Measurements from ENCODE around the gene ZNF91. TPM values are rescaled to one million over a fixed set of nuclear protein-coding genes. Genes with fewer than 3 reads are reported as not detected.
"Not testable (repeated sequence)": the region's sequence is repeated elsewhere in the genome, so short reads cannot be mapped to it uniquely, and the experiment has no call there.

ZNF91 gene
- total RNA-seq, 1 donor from 2014 or later = 16.2 TPM

DNA sequence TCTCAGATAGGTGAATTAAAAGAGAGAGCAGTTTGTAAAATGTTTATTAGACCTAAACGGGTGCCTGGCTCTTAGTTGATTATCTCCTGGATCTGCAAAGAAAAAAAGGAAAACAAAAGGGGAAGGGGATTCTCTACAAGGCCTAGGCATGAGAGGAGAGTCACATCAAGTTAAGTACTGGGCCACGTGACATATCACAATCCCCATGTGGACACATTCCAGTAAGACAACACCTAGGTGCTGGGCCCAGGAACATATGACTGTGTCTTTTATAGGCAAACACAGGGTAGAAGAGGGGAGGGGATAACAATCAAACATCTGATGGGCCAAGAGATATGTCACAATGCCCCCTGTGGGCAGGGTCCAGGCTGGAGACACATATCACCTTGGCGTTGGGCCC is 4.2 kb upstream of the ZNF91 start:
- DNase-seq (ENCODE audit: low spot score) = no peak
- no peak for ATAC-seq

DNA sequence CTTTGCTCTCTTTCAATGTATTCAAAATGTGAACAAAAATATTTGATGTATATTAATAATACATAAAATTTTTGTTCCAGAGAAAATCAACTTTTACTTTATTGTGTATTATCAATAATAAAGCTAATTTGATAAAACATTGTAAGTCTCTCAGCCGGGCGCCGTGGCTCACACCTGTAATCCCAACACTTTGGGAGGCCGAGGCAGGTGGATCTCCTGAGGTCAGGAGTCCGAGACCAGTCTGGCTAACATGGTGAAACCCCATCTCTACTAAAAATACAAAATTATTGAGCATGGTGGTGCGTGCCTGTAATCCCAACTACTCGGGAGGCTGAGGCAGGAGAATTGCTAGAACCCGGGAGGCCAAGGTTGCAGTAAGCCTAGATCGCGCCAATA is 449 bp upstream of the ZNF91 start:
- not testable (repeated sequence) for DNase-seq (ENCODE audit: low spot score); ATAC-seq

- peak; percentile 48 for DNase-seq (ENCODE audit: low spot score)
- ATAC-seq = peak; percentile 35
These were observed 760 bp downstream of the ZNF91 start for GRCh38 chr19:23394511-23394910.

GRCh38 chr19:23393121-23393520 is 2.1 kb downstream of the ZNF91 start:
- ATAC-seq = no peak
- DNase-seq (ENCODE audit: low spot score) = no peak

GRCh38 chr19:23391236-23391635 is 4.0 kb downstream of the ZNF91 start:
- DNase-seq (ENCODE audit: low spot score) (no peak), ATAC-seq (no peak)

DNA sequence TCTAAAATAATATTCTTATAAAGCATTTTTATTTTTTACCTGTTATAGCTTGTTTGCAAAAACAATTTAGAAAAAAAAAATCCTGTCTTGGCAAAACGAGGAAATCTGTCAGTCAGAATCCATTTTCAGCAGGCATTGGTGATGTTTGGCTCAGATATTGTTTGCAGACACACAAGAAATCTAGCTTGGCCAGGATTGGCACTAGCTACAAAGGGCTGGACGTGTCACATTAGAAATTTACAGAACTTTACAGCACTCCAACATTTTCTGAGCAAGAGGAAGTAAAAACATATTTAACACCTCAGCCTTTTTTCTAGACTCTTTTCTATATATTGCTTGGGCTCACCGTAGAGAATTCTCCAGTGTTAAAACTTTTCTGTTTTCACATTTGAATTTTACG is 9.9 kb downstream of the ZNF91 start:
- no peak for ATAC-seq
- no peak for DNase-seq (ENCODE audit: low spot score)

DNA sequence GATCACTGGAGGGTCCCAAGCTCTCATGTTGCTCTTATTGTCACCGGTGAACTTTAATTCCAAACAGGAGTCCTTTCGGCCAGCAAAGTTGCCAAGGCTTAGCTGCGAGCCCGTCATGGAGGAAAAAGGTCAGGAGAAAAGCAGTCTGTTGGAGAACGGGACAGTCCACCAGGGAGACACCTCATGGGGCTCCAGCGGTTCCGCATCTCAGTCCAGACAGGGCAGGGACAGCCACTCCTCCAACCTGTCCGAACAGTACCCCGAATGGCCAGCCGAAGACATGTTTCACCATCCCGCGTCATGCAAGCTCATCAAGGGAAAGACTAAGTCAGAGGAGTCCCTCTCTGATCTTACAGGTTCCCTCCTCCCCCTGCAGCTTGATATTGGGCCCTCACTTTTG is 10.4 kb downstream of the ZNF91 start:
- ATAC-seq (no peak), DNase-seq (ENCODE audit: low spot score) (no peak)

GRCh38 chr19:23384166-23384565 is 11.1 kb downstream of the ZNF91 start:
- ATAC-seq (no peak), DNase-seq (ENCODE audit: low spot score) (no peak)

GRCh38 chr19:23382955-23383354 is 12.3 kb downstream of the ZNF91 start:
- DNase-seq (ENCODE audit: low spot score) (no peak), ATAC-seq (no peak)

GRCh38 chr19:23381114-23381513 is 14.2 kb downstream of the ZNF91 start:
- DNase-seq (ENCODE audit: low spot score) (no peak), ATAC-seq (no peak)

- DNase-seq (ENCODE audit: low spot score); ATAC-seq: not testable (repeated sequence)
These were observed 15.6 kb downstream of the ZNF91 start for GRCh38 chr19:23379671-23380070.

GRCh38 chr19:23378948-23379347 is 16.3 kb downstream of the ZNF91 start:
- ATAC-seq (no peak), DNase-seq (ENCODE audit: low spot score) (no peak)

GRCh38 chr19:23377276-23377675 is 18.0 kb downstream of the ZNF91 start:
- DNase-seq (ENCODE audit: low spot score) = no peak

DNA sequence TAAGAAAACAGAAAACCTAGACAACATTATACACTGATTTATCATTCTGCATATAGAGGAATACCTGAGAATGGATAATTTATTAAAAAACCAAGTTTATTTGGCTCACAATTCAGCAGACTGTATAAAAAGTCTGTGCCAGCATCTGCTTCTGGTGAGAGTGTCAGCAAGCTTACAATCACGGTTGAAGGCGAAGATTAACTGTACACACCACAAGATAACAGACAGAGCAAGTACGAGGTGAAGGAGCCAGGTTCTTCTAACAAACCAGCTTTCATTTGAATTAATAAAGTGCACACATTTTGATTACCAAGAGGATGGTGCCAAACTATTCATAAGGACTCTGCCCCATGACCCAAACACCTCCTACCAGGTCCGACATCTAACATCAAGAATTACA is 28.8 kb downstream of the ZNF91 start:
- ATAC-seq = no peak
- DNase-seq (ENCODE audit: low spot score) = no peak

More at GRCh38 chr19:23377276-23377675, 18.0 kb downstream of the ZNF91 start:
- ATAC-seq = no peak

GRCh38 chr19:23366031-23366430 is 29.2 kb downstream of the ZNF91 start:
- ATAC-seq; DNase-seq (ENCODE audit: low spot score): not testable (repeated sequence)

DNA sequence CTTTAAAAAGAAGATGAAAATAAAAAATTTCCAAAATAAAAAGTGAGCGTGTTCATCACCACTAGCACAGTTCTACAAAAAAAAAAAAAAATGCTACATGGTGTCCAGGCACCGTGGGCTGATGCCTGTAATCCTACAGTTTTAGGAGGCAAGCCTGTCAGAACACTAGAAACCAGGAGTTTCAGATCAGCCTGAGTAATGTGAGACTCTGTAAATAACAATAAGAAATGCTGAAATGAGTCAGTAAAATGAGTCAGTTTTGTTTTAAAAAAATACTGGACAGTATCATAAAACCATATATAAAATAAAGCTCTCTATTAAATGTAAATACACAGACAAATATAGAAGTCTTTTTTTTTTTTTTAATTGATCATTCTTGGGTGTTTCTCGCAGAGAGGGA is 30.0 kb downstream of the ZNF91 start:
- DNase-seq (ENCODE audit: low spot score) (no peak), ATAC-seq (no peak)

- not testable (repeated sequence) for ATAC-seq; DNase-seq (ENCODE audit: low spot score)
These were observed 33.4 kb downstream of the ZNF91 start for GRCh38 chr19:23361843-23362242.

GRCh38 chr19:23351806-23352205 is 43.5 kb downstream of the ZNF91 start:
- ATAC-seq = no peak
- no peak for DNase-seq (ENCODE audit: low spot score)

DNA sequence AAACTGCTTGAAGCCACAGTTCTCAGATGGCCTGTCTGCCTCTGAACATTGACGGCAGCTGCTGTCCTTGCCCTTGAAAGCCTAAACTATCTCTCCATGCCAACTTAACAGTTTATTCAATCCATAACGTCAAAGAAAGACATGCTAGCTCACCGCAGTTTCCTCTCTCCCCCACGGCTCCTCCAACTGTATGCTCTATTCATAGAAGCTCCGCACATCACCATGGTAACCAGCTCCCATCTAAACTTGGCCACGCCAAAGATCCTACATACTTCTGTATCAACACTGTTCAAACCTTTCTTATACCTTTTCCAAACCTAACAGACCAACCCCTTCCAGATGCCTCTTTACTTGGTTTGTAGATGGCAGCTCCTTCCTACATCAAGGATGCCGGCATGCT is 48.6 kb downstream of the ZNF91 start:
- ATAC-seq (no peak), DNase-seq (ENCODE audit: low spot score) (no peak)

DNA sequence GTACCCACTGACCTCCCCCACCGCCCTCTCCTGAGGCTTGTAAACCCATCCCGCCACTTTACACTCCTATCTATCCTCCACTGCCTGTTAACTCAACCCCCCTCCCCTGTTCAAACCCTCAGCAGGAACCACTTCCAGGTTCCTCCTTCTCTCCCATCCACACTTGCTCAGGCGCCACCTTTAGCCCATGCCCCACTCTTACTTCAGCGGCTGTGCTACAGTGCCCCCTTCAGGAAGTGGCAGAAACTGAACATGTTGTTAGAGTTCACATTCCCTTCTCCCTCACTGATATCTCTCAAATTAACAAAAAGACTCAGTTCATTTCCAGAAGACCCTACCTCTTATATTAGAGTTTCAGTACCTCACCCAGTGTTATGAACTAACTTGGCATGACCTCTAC is 49.4 kb downstream of the ZNF91 start:
- DNase-seq (ENCODE audit: low spot score) = no peak
- ATAC-seq = no peak

- ATAC-seq (no peak), DNase-seq (ENCODE audit: low spot score) (no peak)
These were observed 51.7 kb downstream of the ZNF91 start for GRCh38 chr19:23343434-23344010.

DNA sequence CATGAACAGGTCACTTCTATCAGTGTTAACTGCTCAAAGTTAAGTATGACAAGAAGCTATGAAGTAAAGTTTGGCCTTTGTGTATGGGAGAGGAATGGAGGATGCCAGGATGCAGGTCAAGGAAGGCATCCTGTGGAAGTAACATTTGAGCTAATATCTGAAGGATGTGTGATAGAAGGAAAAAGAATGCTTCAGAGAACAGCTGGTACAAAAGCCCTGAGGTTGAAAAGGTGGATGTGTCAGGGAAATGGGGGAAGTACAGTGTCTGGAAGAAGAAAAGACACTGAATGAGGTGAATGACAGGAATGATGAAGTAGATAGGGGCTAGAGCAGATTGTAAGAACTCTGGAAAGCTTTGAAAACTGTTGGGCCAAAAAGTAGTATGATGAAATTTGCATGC is 67.1 kb downstream of the ZNF91 start:
- DNase-seq (ENCODE audit: low spot score) (no peak), ATAC-seq (no peak)

GRCh38 chr19:23321953-23322549 is 73.2 kb downstream of the ZNF91 start:
- ATAC-seq (peak; percentile 11), DNase-seq (ENCODE audit: low spot score) (no peak)
